ENCODE data around the gene AACS. TPM values are rescaled to one million over a fixed set of nuclear protein-coding genes. Genes with fewer than 3 reads are reported as not detected.
"Not testable (repeated sequence)": the region's sequence is repeated elsewhere in the genome, so short reads cannot be mapped to it uniquely, and the experiment has no call there.

The AACS gene
- polyA plus RNA-seq, 2 donors: 24.3 to 26.9 TPM

- H3K27ac ChIP-seq (ENCODE audit: low read depth in 2 of 2, low read length in 1 of 2): no peak overlapping the region
- no peaks in the 10 kb centered on the region for H3K27me3 ChIP-seq (ENCODE audit: control insufficient read depth in 1 of 2, insufficient read depth in 2 of 2, low read length in 2 of 2)
- no peaks in the 10 kb centered on the region for H3K36me3 ChIP-seq (ENCODE audit: control insufficient read depth in 2 of 2, insufficient read depth in 2 of 2, low read length in 1 of 2)
- H3K4me3 ChIP-seq (ENCODE audit: low read depth in 1 of 2, low read length in 2 of 2): no peak overlapping the region
- WGBS, 2 donors: 85 to 89% methylated on average over 9 of the region's 9 CpGs
- no peaks in the 10 kb centered on the region for H3K4me1 ChIP-seq (ENCODE audit: control insufficient read depth in 2 of 2, insufficient read depth in 2 of 2, low read length in 1 of 2)
- H3K9me3 ChIP-seq (ENCODE audit: control insufficient read depth in 2 of 2, insufficient read depth in 1 of 2, low read depth in 1 of 2, low read length in 1 of 2): no peaks in the 10 kb centered on the region
These were observed 9.6 kb upstream of the AACS start for GRCh38 chr12:125055591-125055990.

- no peaks in the 10 kb centered on the region for H3K4me1 ChIP-seq (ENCODE audit: control insufficient read depth in 2 of 2, insufficient read depth in 2 of 2, low read length in 1 of 2)
- H3K27ac ChIP-seq (ENCODE audit: low read depth in 2 of 2, low read length in 1 of 2): no peak overlapping the region
- no peaks in the 10 kb centered on the region for H3K27me3 ChIP-seq (ENCODE audit: control insufficient read depth in 1 of 2, insufficient read depth in 2 of 2, low read length in 2 of 2)
- H3K4me3 ChIP-seq (ENCODE audit: low read depth in 1 of 2, low read length in 2 of 2): no peak overlapping the region
- WGBS, 2 donors: 84 to 87% methylated on average over 14 of the region's 14 CpGs
- H3K9me3 ChIP-seq (ENCODE audit: control insufficient read depth in 2 of 2, insufficient read depth in 1 of 2, low read depth in 1 of 2, low read length in 1 of 2): no peaks in the 10 kb centered on the region
- H3K36me3 ChIP-seq (ENCODE audit: control insufficient read depth in 2 of 2, insufficient read depth in 2 of 2, low read length in 1 of 2): no peaks in the 10 kb centered on the region
These were observed 8.9 kb upstream of the AACS start for GRCh38 chr12:125056306-125056705.

GRCh38 chr12:125057708-125058107 lies 7.5 kb upstream of the AACS start:
- H3K9me3 ChIP-seq (ENCODE audit: control insufficient read depth in 2 of 2, insufficient read depth in 1 of 2, low read depth in 1 of 2, low read length in 1 of 2): no peaks in the 10 kb centered on the region
- no peaks in the 10 kb centered on the region for H3K4me1 ChIP-seq (ENCODE audit: control insufficient read depth in 2 of 2, insufficient read depth in 2 of 2, low read length in 1 of 2)
- H3K36me3 ChIP-seq (ENCODE audit: control insufficient read depth in 2 of 2, insufficient read depth in 2 of 2, low read length in 1 of 2): no peaks in the 10 kb centered on the region
- H3K27ac ChIP-seq (ENCODE audit: low read depth in 2 of 2, low read length in 1 of 2): no peak overlapping the region
- WGBS, 2 donors: 85 to 89% methylated on average over 5 of the region's 5 CpGs
- no peaks in the 10 kb centered on the region for H3K27me3 ChIP-seq (ENCODE audit: control insufficient read depth in 1 of 2, insufficient read depth in 2 of 2, low read length in 2 of 2)
- H3K4me3 ChIP-seq (ENCODE audit: low read depth in 1 of 2, low read length in 2 of 2): no peak overlapping the region

- H3K36me3 ChIP-seq (ENCODE audit: control insufficient read depth in 2 of 2, insufficient read depth in 2 of 2, low read length in 1 of 2): no peaks in the 10 kb centered on the region
- 93 to 97% methylated on average over 3 of the region's 3 CpGs for WGBS, 2 donors
- no peaks in the 10 kb centered on the region for H3K27me3 ChIP-seq (ENCODE audit: control insufficient read depth in 1 of 2, insufficient read depth in 2 of 2, low read length in 2 of 2)
- H3K4me3 ChIP-seq (ENCODE audit: low read depth in 1 of 2, low read length in 2 of 2): no peak overlapping the region
- H3K27ac ChIP-seq (ENCODE audit: low read depth in 2 of 2, low read length in 1 of 2): no peak overlapping the region
- no peaks in the 10 kb centered on the region for H3K9me3 ChIP-seq (ENCODE audit: control insufficient read depth in 2 of 2, insufficient read depth in 1 of 2, low read depth in 1 of 2, low read length in 1 of 2)
- H3K4me1 ChIP-seq (ENCODE audit: control insufficient read depth in 2 of 2, insufficient read depth in 2 of 2, low read length in 1 of 2): peaks cover 3 to 5% of the 10 kb centered on the region in 2 donors
These were observed 4.0 kb upstream of the AACS start for GRCh38 chr12:125061229-125061628.

- not testable (repeated sequence) for H3K36me3 ChIP-seq (ENCODE audit: control insufficient read depth in 2 of 2, insufficient read depth in 2 of 2, low read length in 1 of 2); H3K4me3 ChIP-seq (ENCODE audit: low read depth in 1 of 2, low read length in 2 of 2); H3K27me3 ChIP-seq (ENCODE audit: control insufficient read depth in 1 of 2, insufficient read depth in 2 of 2, low read length in 2 of 2); H3K4me1 ChIP-seq (ENCODE audit: control insufficient read depth in 2 of 2, insufficient read depth in 2 of 2, low read length in 1 of 2); H3K9me3 ChIP-seq (ENCODE audit: control insufficient read depth in 2 of 2, insufficient read depth in 1 of 2, low read depth in 1 of 2, low read length in 1 of 2); H3K27ac ChIP-seq (ENCODE audit: low read depth in 2 of 2, low read length in 1 of 2)
- 89 to 93% methylated on average over 4 of the region's 4 CpGs for WGBS, 2 donors
These were observed 1.7 kb upstream of the AACS start for GRCh38 chr12:125063522-125063921.

GRCh38 chr12:125064492-125064891 lies 743 bp upstream of the AACS start:
- peak overlapping the region in 1 of 2 donors; percentile 83 for H3K4me3 ChIP-seq (ENCODE audit: low read depth in 1 of 2, low read length in 2 of 2)
- H3K27ac ChIP-seq (ENCODE audit: low read depth in 2 of 2, low read length in 1 of 2): no peak overlapping the region
- peaks cover 3 to 12% of the 10 kb centered on the region in 2 donors for H3K4me1 ChIP-seq (ENCODE audit: control insufficient read depth in 2 of 2, insufficient read depth in 2 of 2, low read length in 1 of 2)
- WGBS, 2 donors: 46 to 62% methylated on average over 5 of the region's 5 CpGs
- H3K27me3 ChIP-seq (ENCODE audit: control insufficient read depth in 1 of 2, insufficient read depth in 2 of 2, low read length in 2 of 2): no peaks in the 10 kb centered on the region
- peaks cover 0 to 8% of the 10 kb centered on the region in 2 donors for H3K36me3 ChIP-seq (ENCODE audit: control insufficient read depth in 2 of 2, insufficient read depth in 2 of 2, low read length in 1 of 2)
- no peaks in the 10 kb centered on the region for H3K9me3 ChIP-seq (ENCODE audit: control insufficient read depth in 2 of 2, insufficient read depth in 1 of 2, low read depth in 1 of 2, low read length in 1 of 2)

GRCh38 chr12:125065919-125066570 lies 810 bp downstream of the AACS start:
- WGBS, 2 donors: 46 to 54% methylated on average over 18 of the region's 18 CpGs
- H3K27ac ChIP-seq (ENCODE audit: low read depth in 2 of 2, low read length in 1 of 2): no peak overlapping the region
- H3K4me3 ChIP-seq (ENCODE audit: low read depth in 1 of 2, low read length in 2 of 2): peak overlapping the region; percentile 79 to 83
- peaks cover 0 to 9% of the 10 kb centered on the region in 2 donors for H3K36me3 ChIP-seq (ENCODE audit: control insufficient read depth in 2 of 2, insufficient read depth in 2 of 2, low read length in 1 of 2)
- no peaks in the 10 kb centered on the region for H3K9me3 ChIP-seq (ENCODE audit: control insufficient read depth in 2 of 2, insufficient read depth in 1 of 2, low read depth in 1 of 2, low read length in 1 of 2)
- peaks cover 3 to 12% of the 10 kb centered on the region in 2 donors for H3K4me1 ChIP-seq (ENCODE audit: control insufficient read depth in 2 of 2, insufficient read depth in 2 of 2, low read length in 1 of 2)
- no peaks in the 10 kb centered on the region for H3K27me3 ChIP-seq (ENCODE audit: control insufficient read depth in 1 of 2, insufficient read depth in 2 of 2, low read length in 2 of 2)

GRCh38 chr12:125068391-125068790 lies 3.2 kb downstream of the AACS start:
- Histone ChIP-seq H3K27me3 (ENCODE audit: control insufficient read depth in 1 of 2, insufficient read depth in 2 of 2, low read length in 2 of 2) (no peaks in the 10 kb centered on the region), H3K4me1 (ENCODE audit: control insufficient read depth in 2 of 2, insufficient read depth in 2 of 2, low read length in 1 of 2) (peaks cover 3 to 12% of the 10 kb centered on the region in 2 donors), H3K36me3 (ENCODE audit: control insufficient read depth in 2 of 2, insufficient read depth in 2 of 2, low read length in 1 of 2) (peaks cover 6 to 11% of the 10 kb centered on the region in 2 donors), H3K9me3 (ENCODE audit: control insufficient read depth in 2 of 2, insufficient read depth in 1 of 2, low read depth in 1 of 2, low read length in 1 of 2) (no peaks in the 10 kb centered on the region), H3K4me3 (ENCODE audit: low read depth in 1 of 2, low read length in 2 of 2) (no peak overlapping the region), H3K27ac (ENCODE audit: low read depth in 2 of 2, low read length in 1 of 2) (no peak overlapping the region)
- WGBS, 2 donors: 87 to 90% methylated on average over 6 of the region's 6 CpGs

GRCh38 chr12:125069616-125070015 lies 4.4 kb downstream of the AACS start:
- 66 to 75% methylated on average over 8 of the region's 8 CpGs for WGBS, 2 donors
- Histone ChIP-seq H3K4me3 (ENCODE audit: low read depth in 1 of 2, low read length in 2 of 2) (no peak overlapping the region), H3K36me3 (ENCODE audit: control insufficient read depth in 2 of 2, insufficient read depth in 2 of 2, low read length in 1 of 2) (peaks cover 6 to 11% of the 10 kb centered on the region in 2 donors), H3K4me1 (ENCODE audit: control insufficient read depth in 2 of 2, insufficient read depth in 2 of 2, low read length in 1 of 2) (peaks cover 3 to 12% of the 10 kb centered on the region in 2 donors), H3K27ac (ENCODE audit: low read depth in 2 of 2, low read length in 1 of 2) (no peak overlapping the region), H3K9me3 (ENCODE audit: control insufficient read depth in 2 of 2, insufficient read depth in 1 of 2, low read depth in 1 of 2, low read length in 1 of 2) (no peaks in the 10 kb centered on the region), H3K27me3 (ENCODE audit: control insufficient read depth in 1 of 2, insufficient read depth in 2 of 2, low read length in 2 of 2) (no peaks in the 10 kb centered on the region)

GRCh38 chr12:125070112-125070511 lies 4.9 kb downstream of the AACS start:
- H3K4me1 ChIP-seq (ENCODE audit: control insufficient read depth in 2 of 2, insufficient read depth in 2 of 2, low read length in 1 of 2): peaks cover 3 to 12% of the 10 kb centered on the region in 2 donors
- H3K27ac ChIP-seq (ENCODE audit: low read depth in 2 of 2, low read length in 1 of 2): no peak overlapping the region
- H3K4me3 ChIP-seq (ENCODE audit: low read depth in 1 of 2, low read length in 2 of 2): no peak overlapping the region
- peaks cover 6 to 11% of the 10 kb centered on the region in 2 donors for H3K36me3 ChIP-seq (ENCODE audit: control insufficient read depth in 2 of 2, insufficient read depth in 2 of 2, low read length in 1 of 2)
- WGBS, 2 donors: 84 to 89% methylated on average over 6 of the region's 6 CpGs
- H3K9me3 ChIP-seq (ENCODE audit: control insufficient read depth in 2 of 2, insufficient read depth in 1 of 2, low read depth in 1 of 2, low read length in 1 of 2): no peaks in the 10 kb centered on the region
- H3K27me3 ChIP-seq (ENCODE audit: control insufficient read depth in 1 of 2, insufficient read depth in 2 of 2, low read length in 2 of 2): no peaks in the 10 kb centered on the region

All from esophagus (tissue), 2 donors.